Ovary (tissue), 3 donors: ENCODE measurements around the gene OARD1.

Experiments used
- CTCF ChIP-seq, 3 donors: fragments of 450-650 bp in 2 of 3; fragments of 200-600 bp in 1 of 3; IDR thresholded peaks; one replicate each; pipeline versions ENCODE4 v1.5.1 to v1.8.0; 2016 to 2022; ENCODE audit warnings: antibody characterized with exemption in 3 of 3, mild to moderate bottlenecking in 1 of 3
- EP300 ChIP-seq: sonication (generic); formaldehyde crosslinking; IDR thresholded peaks from one replicate; pipeline ENCODE4 v1.6.1; 2017; ENCODE audit warnings: antibody characterized with exemption
- POLR2A ChIP-seq: fragments of 450-650 bp; IDR thresholded peaks from one replicate; pipeline ENCODE4 v1.6.1; 2017; ENCODE audit warnings: antibody characterized with exemption, mild to moderate bottlenecking, moderate library complexity
- donor health status: DM: no; HTN: no; CAD: no.

DNA sequence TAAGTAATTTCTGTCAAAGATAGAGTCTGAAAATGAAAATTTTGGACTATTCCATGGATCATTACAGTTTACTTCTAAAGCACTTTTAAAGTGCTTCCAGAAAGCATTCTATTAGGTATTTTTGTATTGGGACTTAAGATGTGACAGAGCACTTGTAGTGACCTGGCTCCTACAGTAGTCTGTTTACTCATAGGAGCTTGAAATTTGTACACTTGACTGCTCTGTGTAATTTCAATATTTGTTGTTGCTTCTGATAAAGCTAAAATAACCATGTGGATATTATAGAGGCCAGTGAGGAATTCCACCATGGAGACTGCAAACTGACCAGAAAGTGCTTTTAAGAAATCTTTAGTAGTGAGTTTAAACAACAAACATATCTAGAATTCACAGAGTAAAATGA is 10.9 kb upstream of the OARD1 start:
- TF ChIP-seq CTCF (IDR thresholded peaks at IDR 0.05) (no peak), POLR2A (no peak), EP300 (no peak)
